CD14-positive monocyte (primary cell): ENCODE measurements around the gene SMARCA4. TPM values are rescaled to one million over a fixed set of nuclear protein-coding genes. Genes with fewer than 3 reads are reported as not detected.
"Not testable (repeated sequence)": the region's sequence is repeated elsewhere in the genome, so short reads cannot be mapped to it uniquely, and the experiment has no call there.

Experiments used
- DNase-seq, 3 donors: peaks; one replicate each; pipeline ENCODE4 v3.0.0-alpha.2; 2011 to 2022
- H2AFZ ChIP-seq: 2 replicates; pipeline ENCODE4 v1.6.0; 2012; ENCODE audit warnings: mild to moderate bottlenecking, low read depth, low read length, inconsistent platforms; ENCODE audit not compliant: insufficient read depth, poor library complexity, severe bottlenecking
- H3K27ac ChIP-seq, 2 donors: 1 replicate in 1 of 2; 2 replicates in 1 of 2; pipeline ENCODE4 v1.5.1; 2012 to 2013; ENCODE audit warnings: low read length in 2 of 2, control low read depth in 1 of 2, inconsistent platforms in 1 of 2, low read depth in 1 of 2, mild to moderate bottlenecking in 1 of 2
- H3K27me3 ChIP-seq, 2 donors: one replicate each; pipeline versions ENCODE4 v1.6.0 to v1.6.1; 2011 to 2013; ENCODE audit warnings: low read length in 2 of 2; ENCODE audit not compliant: control insufficient read depth in 2 of 2, insufficient read depth in 2 of 2
- H3K36me3 ChIP-seq, 2 donors: replicated peaks in 1 of 2; 1 replicate in 1 of 2; 2 replicates in 1 of 2; pipeline versions ENCODE4 v1.5.1 to v1.6.1; 2012 to 2013; ENCODE audit warnings: low read length in 2 of 2, control low read depth in 1 of 2, inconsistent platforms in 1 of 2, mild to moderate bottlenecking in 1 of 2; ENCODE audit not compliant: insufficient read depth in 2 of 2, control insufficient read depth in 1 of 2
- H3K4me1 ChIP-seq, 2 donors: 1 replicate in 1 of 2; 2 replicates in 1 of 2; pipeline versions ENCODE4 v1.5.1 to v1.6.1; 2012 to 2013; ENCODE audit warnings: low read length in 2 of 2, control low read depth in 1 of 2, inconsistent platforms in 1 of 2, mild to moderate bottlenecking in 1 of 2, moderate library complexity in 1 of 2; ENCODE audit not compliant: insufficient read depth in 2 of 2, control insufficient read depth in 1 of 2
- H3K4me2 ChIP-seq: replicated peaks from 2 replicates; pipeline ENCODE3; 2012; ENCODE audit warnings: low read length, moderate library complexity, mild to moderate bottlenecking; ENCODE audit not compliant: poor library complexity, severe bottlenecking; ENCODE audit errors: extremely low read depth
- H3K4me3 ChIP-seq, 3 experiments: fragments of 200-600 bp in 1 of 3; sonication (generic) in 1 of 3; replicated peaks in 1 of 3; 1 replicate in 2 of 3; 2 replicates in 1 of 3; pipeline ENCODE4 v1.5.1; 2011 to 2013; ENCODE audit warnings: low read length in 3 of 3, mild to moderate bottlenecking in 3 of 3, control low read depth in 2 of 3, low read depth in 2 of 3, inconsistent platforms in 1 of 3, moderate library complexity in 1 of 3
- H3K79me2 ChIP-seq: 2 replicates; pipeline ENCODE4 v1.6.0; 2012; ENCODE audit warnings: mild to moderate bottlenecking, control low read depth, inconsistent platforms, low read length, moderate library complexity; ENCODE audit not compliant: insufficient read depth
- H3K9ac ChIP-seq: 2 replicates; pipeline ENCODE4 v1.6.0; 2017; ENCODE audit warnings: low read length, mild to moderate bottlenecking; ENCODE audit not compliant: insufficient read depth, poor library complexity, severe bottlenecking
- H3K9me3 ChIP-seq, 2 donors: replicated peaks in 1 of 2; 1 replicate in 1 of 2; 2 replicates in 1 of 2; pipeline versions ENCODE4 v1.5.1 to v1.6.1; 2012 to 2013; ENCODE audit warnings: low read length in 2 of 2, control low read depth in 1 of 2; ENCODE audit not compliant: control insufficient read depth in 1 of 2, insufficient read depth in 1 of 2
- H4K20me1 ChIP-seq: 2 replicates; pipeline ENCODE4 v1.6.0; 2012; ENCODE audit warnings: mild to moderate bottlenecking, low read length, control low read depth, moderate library complexity; ENCODE audit not compliant: insufficient read depth
- H3K27ac Mint-ChIP-seq, 7 donors: one replicate each; pipeline ENCODE4 v1.8.0; 2020; ENCODE audit warnings: mild to moderate bottlenecking in 7 of 7, mixed read lengths in 7 of 7, moderate library complexity in 6 of 7, inconsistent platforms in 2 of 7
- H3K27me3 Mint-ChIP-seq, 3 donors: one replicate each; pipeline ENCODE4 v1.8.0; 2021 to 2022; ENCODE audit warnings: low read depth in 3 of 3, mild to moderate bottlenecking in 3 of 3, mixed read lengths in 3 of 3, moderate library complexity in 3 of 3, inconsistent platforms in 1 of 3
- H3K36me3 Mint-ChIP-seq, 2 donors: one replicate each; pipeline ENCODE4 v1.8.0; 2020; ENCODE audit warnings: mixed read lengths in 2 of 2, inconsistent platforms in 1 of 2, mild to moderate bottlenecking in 1 of 2
- H3K4me1 Mint-ChIP-seq: one replicate; pipeline ENCODE4 v1.8.0; 2020; ENCODE audit warnings: mild to moderate bottlenecking, mixed read lengths
- H3K4me3 Mint-ChIP-seq, 2 donors: one replicate each; pipeline ENCODE4 v1.8.0; 2020; ENCODE audit warnings: mild to moderate bottlenecking in 2 of 2, mixed read lengths in 2 of 2, moderate library complexity in 1 of 2
- H3K9me3 Mint-ChIP-seq, 7 donors: one replicate each; pipeline ENCODE4 v1.8.0; 2020 to 2022; ENCODE audit warnings: mixed read lengths in 7 of 7, mild to moderate bottlenecking in 6 of 7, moderate library complexity in 6 of 7, inconsistent platforms in 2 of 7
- WGBS: methylation state at CpG from one replicate; pipeline ENCODE4 v1.1.5; 2013; ENCODE audit warnings: missing lambda C conversion rate; ENCODE audit not compliant: insufficient coverage; 5-methylcytosine and 5-hydroxymethylcytosine counted together
- intact Hi-C, 2 donors: fragments of 100-400 bp; cut with micrococcal nuclease; formaldehyde crosslinking; loops; one replicate each; pipeline versions ENCODE4 v1.15.0 to v1.15.1; 2023
- polyA plus RNA-seq, 3 donors: library from polyadenylated mRNA; depleted of rRNA in 1 of 3; unstranded in 2 of 3; stranded (reverse) in 1 of 3; fragments of 300-500 nt in 2 of 3; fragments of >200 nt in 1 of 3; fragmentation: Illumina TruSeq in 2 of 3; gene quantifications; 1 replicate in 2 of 3; 2 replicates in 1 of 3; pipeline ENCODE4 v1.2.3, GENCODE V29; 2012 to 2021
- TF ChIP-seq, protein P1 (sequence below): fragments of 200-600 bp; IDR thresholded peaks from one replicate; pipeline ENCODE4 v1.8.0; 2022; ENCODE audit warnings: antibody characterized with exemption, mild to moderate bottlenecking

Gene SMARCA4
- polyA plus RNA-seq, 3 donors: 5.1 to 53.3 (median 7.0) TPM

DNA sequence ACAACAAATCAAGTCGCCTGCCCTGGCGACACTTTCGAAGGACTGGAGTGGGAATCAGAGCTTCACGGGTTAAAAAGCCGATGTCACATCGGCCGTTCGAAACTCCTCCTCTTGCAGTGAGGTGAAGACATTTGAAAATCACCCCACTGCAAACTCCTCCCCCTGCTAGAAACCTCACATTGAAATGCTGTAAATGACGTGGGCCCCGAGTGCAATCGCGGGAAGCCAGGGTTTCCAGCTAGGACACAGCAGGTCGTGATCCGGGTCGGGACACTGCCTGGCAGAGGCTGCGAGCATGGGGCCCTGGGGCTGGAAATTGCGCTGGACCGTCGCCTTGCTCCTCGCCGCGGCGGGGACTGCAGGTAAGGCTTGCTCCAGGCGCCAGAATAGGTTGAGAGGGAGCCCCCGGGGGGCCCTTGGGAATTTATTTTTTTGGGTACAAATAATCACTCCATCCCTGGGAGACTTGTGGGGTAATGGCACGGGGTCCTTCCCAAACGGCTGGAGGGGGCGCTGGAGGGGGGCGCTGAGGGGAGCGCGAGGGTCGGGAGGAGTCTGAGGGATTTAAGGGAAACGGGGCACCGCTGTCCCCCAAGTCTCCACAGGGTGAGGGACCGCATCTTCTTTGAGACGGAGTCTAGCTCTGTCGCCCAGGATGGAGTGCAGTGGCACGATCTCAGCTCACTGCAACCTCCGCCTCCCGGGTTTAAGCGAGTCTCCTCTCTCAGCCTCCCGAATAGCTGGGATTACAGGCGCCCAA lies 128.6 kb downstream of the SMARCA4 start, which contains the start of gene LDLR:
Gene LDLR (plus strand): TSS at position 210 of the 760 bp plus-strand sequence. CDS start 86 bp downstream, at position 296.
- H3K27ac ChIP-seq: peak within 1 kb of the TSS; percentile 84 to 97
- Mint-ChIP-seq H3K4me1 (peaks cover 44% of the 10 kb centered on the region), H3K27ac (peak within 1 kb of the TSS; percentile 88 to 100 (median 100)), H3K36me3 (peaks cover 0 to 4% of the 10 kb centered on the region in 2 donors), H3K27me3 (peaks cover 1 to 8% (median 7%) of the 10 kb centered on the region in 3 donors), H3K4me3 (peak within 1 kb of the TSS; percentile 86 to 89), H3K9me3 (peaks cover 0 to 4% (median 3%) of the 10 kb centered on the region in 7 donors)
- H3K4me1 ChIP-seq: peaks cover 58% of the 10 kb centered on the region in 2 donors
- H4K20me1 ChIP-seq: peaks cover 10% of the 10 kb centered on the region
- intact Hi-C loops: loop anchor here in 1 of 2 donors (2.0 to 10.0 kb wide), 2 partner anchors 15 to 55 kb away; no protein-coding TSS in a partner anchor
- H3K9me3 ChIP-seq: no peaks in the 10 kb centered on the region
- H3K9ac ChIP-seq: peak within 1 kb of the TSS; percentile 88
- TF ChIP-seq, protein P1, sequence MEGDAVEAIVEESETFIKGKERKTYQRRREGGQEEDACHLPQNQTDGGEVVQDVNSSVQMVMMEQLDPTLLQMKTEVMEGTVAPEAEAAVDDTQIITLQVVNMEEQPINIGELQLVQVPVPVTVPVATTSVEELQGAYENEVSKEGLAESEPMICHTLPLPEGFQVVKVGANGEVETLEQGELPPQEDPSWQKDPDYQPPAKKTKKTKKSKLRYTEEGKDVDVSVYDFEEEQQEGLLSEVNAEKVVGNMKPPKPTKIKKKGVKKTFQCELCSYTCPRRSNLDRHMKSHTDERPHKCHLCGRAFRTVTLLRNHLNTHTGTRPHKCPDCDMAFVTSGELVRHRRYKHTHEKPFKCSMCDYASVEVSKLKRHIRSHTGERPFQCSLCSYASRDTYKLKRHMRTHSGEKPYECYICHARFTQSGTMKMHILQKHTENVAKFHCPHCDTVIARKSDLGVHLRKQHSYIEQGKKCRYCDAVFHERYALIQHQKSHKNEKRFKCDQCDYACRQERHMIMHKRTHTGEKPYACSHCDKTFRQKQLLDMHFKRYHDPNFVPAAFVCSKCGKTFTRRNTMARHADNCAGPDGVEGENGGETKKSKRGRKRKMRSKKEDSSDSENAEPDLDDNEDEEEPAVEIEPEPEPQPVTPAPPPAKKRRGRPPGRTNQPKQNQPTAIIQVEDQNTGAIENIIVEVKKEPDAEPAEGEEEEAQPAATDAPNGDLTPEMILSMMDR: no peak
- no peaks in the 10 kb centered on the region for H3K36me3 ChIP-seq
- WGBS: under 1% methylated on average over 39 of the region's 43 CpGs
- peaks cover 0 to 10% of the 10 kb centered on the region in 2 donors for H3K27me3 ChIP-seq
- DNase-seq: peak; percentile 84 to 95 (median 90)
- H2AFZ ChIP-seq: peak within 1 kb of the TSS; percentile 36
- H3K4me3 ChIP-seq: peak within 1 kb of the TSS; percentile 58 to 81 (median 78)
- peaks cover 17% of the 10 kb centered on the region for H3K79me2 ChIP-seq
- peak within 1 kb of the TSS; percentile 84 for H3K4me2 ChIP-seq

DNA sequence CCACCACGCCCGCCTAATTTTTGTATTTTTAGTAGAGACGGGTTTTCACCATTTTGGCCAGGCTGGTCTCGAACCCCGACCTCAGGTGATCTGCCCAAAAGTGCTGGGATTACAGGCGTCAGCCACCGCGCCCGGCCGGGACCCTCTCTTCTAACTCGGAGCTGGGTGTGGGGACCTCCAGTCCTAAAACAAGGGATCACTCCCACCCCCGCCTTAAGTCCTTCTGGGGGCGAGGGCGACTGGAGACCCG lies 129.1 kb downstream of the SMARCA4 start:
- intact Hi-C loops: not testable (repeated sequence)
- peak overlapping the region; percentile 84 for H3K4me2 ChIP-seq
- peaks cover 49% of the 10 kb centered on the region for H3K4me1 Mint-ChIP-seq

More for the DNA sequence above, 129.1 kb downstream of the SMARCA4 start:
- H3K36me3 ChIP-seq, H3K36me3 Mint-ChIP-seq, H3K27me3 Mint-ChIP-seq, H3K27me3 ChIP-seq, DNase-seq, H3K9me3 ChIP-seq, H3K9me3 Mint-ChIP-seq: not testable (repeated sequence)
- peak overlapping the region; percentile 88 to 100 (median 96) for H3K27ac Mint-ChIP-seq
- H3K79me2 ChIP-seq: peaks cover 22% of the 10 kb centered on the region
- peaks cover 63% of the 10 kb centered on the region in 2 donors for H3K4me1 ChIP-seq
- peak overlapping the region; percentile 58 to 81 (median 78) for H3K4me3 ChIP-seq
- WGBS: 0% methylated on average over 13 of the region's 15 CpGs
- H3K27ac ChIP-seq: peak overlapping the region; percentile 84 to 97
- peaks cover 10% of the 10 kb centered on the region for H4K20me1 ChIP-seq
- peak overlapping the region; percentile 36 for H2AFZ ChIP-seq
- peak overlapping the region; percentile 86 to 89 for H3K4me3 Mint-ChIP-seq
- peak overlapping the region; percentile 88 for H3K9ac ChIP-seq
